ENCODE data around the gene ITGA1.
A peak's percentile ranks its signal among the peaks of the same experiment; 100 is the strongest.
"Not testable (repeated sequence)": the region's sequence is repeated elsewhere in the genome, so short reads cannot be mapped to it uniquely, and the experiment has no call there.

The ITGA1 gene

DNA sequence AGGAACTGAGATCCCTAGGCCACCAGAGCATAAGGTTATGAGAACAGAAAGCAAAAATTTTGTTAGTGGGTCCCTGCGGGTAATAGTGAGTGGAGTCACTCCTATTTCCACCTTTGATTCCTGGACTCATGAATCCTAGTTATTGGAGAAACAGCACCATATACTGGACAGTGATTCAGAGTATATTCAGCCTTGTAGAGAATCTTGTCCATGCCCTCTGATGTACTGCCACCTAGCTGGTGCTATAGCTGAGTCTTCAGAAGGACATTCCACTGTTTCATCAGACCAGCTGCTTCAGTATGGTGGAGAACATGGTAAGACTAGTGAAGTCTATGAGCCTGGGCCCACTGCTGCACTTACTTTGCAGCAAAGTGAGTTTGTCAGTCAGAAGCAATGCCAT lies 176.4 kb downstream of the ITGA1 start:
- Mint-ChIP-seq H3K27me3 (peaks cover 7 to 9% of the 10 kb centered on the region in 2 donors), H3K4me1 (ENCODE audit: low read depth in 2 of 2) (no peaks in the 10 kb centered on the region), H3K27ac (no peak overlapping the region), H3K9me3 (peaks cover 2 to 9% of the 10 kb centered on the region in 2 donors), H3K36me3 (ENCODE audit: insufficient read depth) (no peaks in the 10 kb centered on the region), H3K4me3 (no peak overlapping the region)
- DNase-seq (no peak), ATAC-seq (replicated peaks) (no peak)

DNA sequence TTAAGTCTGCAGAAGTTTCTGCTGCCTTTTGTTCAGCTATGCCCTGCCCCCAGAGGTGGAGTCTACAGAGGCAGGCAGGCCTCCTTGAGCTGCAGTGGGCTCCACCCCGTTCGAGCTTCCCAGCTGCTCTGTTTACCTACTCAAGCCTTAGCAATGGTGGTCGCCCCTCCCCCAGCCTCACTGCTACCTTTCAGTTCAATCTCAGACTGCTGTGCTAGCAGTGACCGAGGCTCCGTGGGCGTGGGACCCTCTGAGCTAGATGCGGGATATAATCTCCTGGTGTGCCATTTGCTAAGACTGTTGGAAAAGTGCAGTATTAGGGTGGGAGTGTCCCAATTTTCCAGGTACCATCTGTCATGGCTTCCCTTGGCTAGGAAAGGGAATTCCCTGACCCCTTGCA lies 188.4 kb downstream of the ITGA1 start:
- H3K9me3 Mint-ChIP-seq; DNase-seq; H3K4me1 Mint-ChIP-seq (ENCODE audit: low read depth in 2 of 2); H3K4me3 Mint-ChIP-seq; H3K27ac Mint-ChIP-seq; ATAC-seq (replicated peaks); H3K36me3 Mint-ChIP-seq (ENCODE audit: insufficient read depth): not testable (repeated sequence)
- peaks cover 40 to 54% of the 10 kb centered on the region in 2 donors for H3K27me3 Mint-ChIP-seq

DNA sequence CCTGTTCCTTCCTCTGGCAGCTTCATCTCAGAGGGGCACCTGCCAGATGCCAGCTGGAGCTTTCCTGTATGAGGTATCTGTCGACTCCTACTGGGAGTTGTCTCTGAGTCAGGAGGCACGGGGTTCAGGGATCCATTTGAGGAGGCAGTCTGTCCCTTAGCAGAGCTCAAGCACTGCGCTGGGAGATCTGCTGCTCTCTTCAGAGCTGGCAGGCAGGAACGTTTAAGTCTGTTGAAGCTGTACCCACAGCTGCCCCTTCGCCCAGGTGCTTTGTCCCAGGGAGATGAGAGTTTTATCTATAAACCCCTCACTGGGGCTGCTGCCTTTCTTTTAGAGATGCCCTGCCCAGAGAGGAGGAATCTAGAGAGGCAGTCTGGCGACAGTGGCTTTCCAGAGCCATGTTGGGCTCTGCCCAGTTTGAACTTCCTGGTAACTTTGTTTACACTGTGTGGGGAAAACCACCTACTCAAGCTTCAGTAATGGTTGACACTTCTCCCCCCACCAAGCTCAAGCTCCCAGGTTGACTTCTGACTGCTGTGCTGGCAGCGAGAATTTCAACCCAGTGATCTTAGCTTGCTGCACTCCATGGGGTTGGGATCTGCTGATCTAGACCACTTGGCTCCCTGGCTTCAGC lies 189.7 kb downstream of the ITGA1 start:
- H3K27me3 Mint-ChIP-seq = peaks cover 42 to 58% of the 10 kb centered on the region in 2 donors

DNA sequence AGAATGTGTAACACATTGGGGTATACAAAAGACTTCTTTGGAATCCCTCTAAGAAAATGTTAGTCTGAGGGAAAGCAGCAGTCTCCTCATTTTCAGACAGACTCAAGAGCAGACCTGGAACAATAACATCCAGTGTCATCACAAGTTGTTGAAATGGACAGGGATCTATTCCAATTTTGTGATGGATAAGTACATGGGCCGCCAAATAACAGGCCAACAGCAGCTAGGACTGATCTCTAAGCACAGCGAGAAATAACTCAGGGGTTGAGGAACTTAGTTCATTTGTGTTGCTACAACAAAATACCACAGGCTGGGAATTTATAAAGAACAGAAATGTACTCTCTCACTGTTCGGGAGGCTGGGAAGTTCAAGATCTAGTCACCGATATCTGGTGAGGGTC lies 193.8 kb downstream of the ITGA1 start:
- ATAC-seq (replicated peaks) = no peak
- Mint-ChIP-seq H3K4me1 (ENCODE audit: low read depth in 2 of 2) (no peaks in the 10 kb centered on the region), H3K27me3 (peaks cover 32 to 48% of the 10 kb centered on the region in 2 donors), H3K4me3 (no peak overlapping the region), H3K9me3 (no peaks in the 10 kb centered on the region), H3K27ac (no peak overlapping the region), H3K36me3 (ENCODE audit: insufficient read depth) (no peaks in the 10 kb centered on the region)
- DNase-seq = no peak

More for the DNA sequence above, 189.7 kb downstream of the ITGA1 start:
- Mint-ChIP-seq H3K36me3 (ENCODE audit: insufficient read depth) (no peaks in the 10 kb centered on the region), H3K4me3 (no peak overlapping the region), H3K9me3 (no peaks in the 10 kb centered on the region), H3K27ac (no peak overlapping the region), H3K4me1 (ENCODE audit: low read depth in 2 of 2) (no peaks in the 10 kb centered on the region)
- no peak for ATAC-seq (replicated peaks)
- no peak for DNase-seq

DNA sequence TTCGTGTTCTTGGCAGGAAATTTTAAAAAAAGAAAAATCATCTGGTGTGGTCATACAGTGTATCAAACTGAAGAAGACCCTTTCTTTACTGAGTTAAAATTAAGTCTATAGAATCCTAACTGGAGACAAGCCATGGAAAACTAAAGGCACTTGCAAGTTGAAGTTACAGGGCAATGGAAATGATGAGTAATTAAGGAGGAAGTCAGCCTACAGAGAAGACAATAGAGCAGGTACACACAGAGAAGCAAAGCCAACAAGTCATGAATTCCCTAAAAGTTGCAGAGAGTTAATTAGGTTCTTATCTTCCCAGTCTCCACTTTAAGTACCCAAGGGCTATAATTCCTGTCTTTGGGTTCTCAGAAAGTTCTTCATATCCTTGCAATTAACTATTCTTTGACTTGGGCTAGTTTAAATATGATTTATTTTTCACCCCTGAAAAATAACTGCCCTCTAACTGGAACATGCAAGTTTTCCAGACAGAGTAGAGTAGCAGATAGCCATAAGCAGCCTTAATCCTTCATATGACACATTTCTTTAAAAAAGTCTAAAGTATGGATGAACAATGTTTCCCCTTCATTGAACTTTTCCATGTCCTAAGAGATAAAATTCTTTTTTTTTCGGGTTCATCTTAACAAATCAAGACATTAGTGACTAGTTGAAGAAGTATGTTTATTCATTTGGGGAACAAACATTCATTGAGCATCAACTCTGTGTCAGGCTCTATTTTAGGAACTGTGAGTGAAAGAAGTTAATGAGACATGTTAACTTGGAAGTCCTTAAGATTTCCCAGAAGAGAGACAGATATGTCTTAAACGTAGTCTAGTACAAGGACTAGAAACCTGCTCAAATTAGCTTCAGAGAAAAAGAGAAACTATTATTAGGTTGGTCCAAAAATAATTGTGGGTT lies 196.3 kb downstream of the ITGA1 start:
- DNase-seq (no peak), ATAC-seq (replicated peaks) (no peak)
- H3K9me3 Mint-ChIP-seq = no peaks in the 10 kb centered on the region
- H3K36me3 Mint-ChIP-seq (ENCODE audit: insufficient read depth) = no peaks in the 10 kb centered on the region
- H3K4me1 Mint-ChIP-seq (ENCODE audit: low read depth in 2 of 2) = peaks cover 0 to 4% of the 10 kb centered on the region in 2 donors
- peaks cover 44 to 53% of the 10 kb centered on the region in 2 donors for H3K27me3 Mint-ChIP-seq
- H3K4me3 Mint-ChIP-seq = no peak overlapping the region
- H3K27ac Mint-ChIP-seq = no peak overlapping the region

DNA sequence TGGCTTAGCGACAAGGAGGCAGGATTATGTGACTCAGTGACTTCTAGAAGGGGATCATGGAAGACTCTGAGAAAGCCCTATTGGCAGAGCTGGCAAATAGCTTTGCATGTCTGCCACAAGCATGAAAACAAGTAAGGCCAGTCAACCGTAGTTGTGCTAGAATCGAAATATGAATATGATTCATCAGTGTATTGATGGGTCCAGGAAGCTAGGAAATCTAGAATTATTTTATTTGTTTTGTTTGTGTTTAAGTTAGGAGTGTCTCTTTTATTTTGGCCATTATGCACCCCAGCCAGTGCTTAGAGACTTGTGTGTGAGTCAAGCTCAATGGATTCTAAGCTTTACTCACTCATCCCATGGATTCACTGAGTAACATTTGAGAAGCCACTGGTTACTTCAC lies 197.6 kb downstream of the ITGA1 start:
- no peak for ATAC-seq (replicated peaks)
- no peak overlapping the region for H3K27ac Mint-ChIP-seq
- peaks cover 0 to 4% of the 10 kb centered on the region in 2 donors for H3K4me1 Mint-ChIP-seq (ENCODE audit: low read depth in 2 of 2)
- H3K9me3 Mint-ChIP-seq = no peaks in the 10 kb centered on the region
- no peaks in the 10 kb centered on the region for H3K36me3 Mint-ChIP-seq (ENCODE audit: insufficient read depth)
- DNase-seq = no peak
- no peak overlapping the region for H3K4me3 Mint-ChIP-seq
- H3K27me3 Mint-ChIP-seq = peaks cover 46 to 48% of the 10 kb centered on the region in 2 donors

DNA sequence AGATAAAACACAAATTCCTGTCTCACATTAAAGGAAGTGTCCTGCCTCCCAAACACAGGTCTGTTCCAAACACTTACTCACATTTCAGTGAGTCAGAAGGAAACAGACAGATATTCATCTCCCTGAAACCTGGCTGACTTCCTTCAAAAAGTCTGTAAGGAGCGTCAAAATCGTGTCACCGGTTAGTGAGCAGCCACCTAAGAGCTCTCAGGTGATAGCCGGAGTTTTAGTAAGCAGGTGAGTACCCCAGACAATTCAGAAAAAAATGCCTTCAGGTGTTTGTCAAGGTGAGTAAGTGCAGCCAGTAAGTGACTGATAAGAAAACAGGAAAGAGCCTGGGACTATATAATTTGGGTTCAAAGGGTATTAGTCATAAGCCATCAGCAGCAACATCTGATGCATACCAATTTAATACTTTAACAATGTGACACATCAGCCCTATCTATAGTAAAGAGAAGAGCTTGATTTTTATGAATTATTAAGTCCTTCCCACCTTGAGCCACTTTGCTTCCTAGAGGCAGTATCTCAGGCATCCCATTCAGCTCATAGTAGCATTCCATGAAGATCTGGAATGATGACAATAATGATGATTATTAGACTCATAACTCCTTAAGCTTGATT lies 200.1 kb downstream of the ITGA1 start:
- no peak for ATAC-seq (replicated peaks)

DNA sequence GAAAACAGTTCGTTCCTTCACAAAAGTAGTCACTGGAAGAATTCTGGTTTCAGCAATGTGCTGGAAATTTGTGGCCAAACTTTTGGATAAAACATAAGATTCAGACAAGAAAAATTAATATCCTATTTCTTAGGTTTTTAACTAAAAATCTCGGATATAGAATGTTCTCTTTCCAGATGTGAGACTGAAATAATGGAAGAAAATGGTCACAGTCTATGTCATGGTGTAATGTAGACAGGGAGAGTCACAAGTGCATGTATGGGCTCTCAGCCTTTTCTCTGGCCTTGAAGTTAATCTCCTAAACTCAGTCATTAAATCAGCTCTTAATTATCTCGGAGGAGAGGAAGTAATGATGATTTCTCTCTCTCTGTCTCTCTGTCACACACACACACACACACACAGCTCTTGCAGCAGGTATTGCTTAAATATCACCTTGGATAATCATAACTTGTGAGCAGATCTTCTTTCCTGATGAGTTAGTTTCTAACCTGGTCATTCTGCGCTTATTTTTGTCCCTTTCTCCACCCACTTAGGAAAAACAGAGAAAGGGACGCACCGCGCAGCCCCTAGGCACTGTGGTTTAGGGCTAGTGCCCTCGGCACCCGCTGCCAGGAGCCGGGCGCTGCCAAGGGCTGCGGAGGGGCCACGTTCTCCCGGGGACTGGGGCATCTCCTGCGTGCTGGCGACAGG lies 200.8 kb downstream of the ITGA1 start:
- no peaks in the 10 kb centered on the region for H3K36me3 Mint-ChIP-seq (ENCODE audit: insufficient read depth)
- ATAC-seq (replicated peaks) = peak; percentile 49
- H3K4me3 Mint-ChIP-seq = peak overlapping the region; percentile 70
- H3K4me1 Mint-ChIP-seq (ENCODE audit: low read depth in 2 of 2) = peaks cover 0 to 4% of the 10 kb centered on the region in 2 donors
- no peak for DNase-seq
- H3K27ac Mint-ChIP-seq = no peak overlapping the region
- H3K27me3 Mint-ChIP-seq = peaks cover 38 to 44% of the 10 kb centered on the region in 2 donors
- no peaks in the 10 kb centered on the region for H3K9me3 Mint-ChIP-seq

More for the DNA sequence above, 200.1 kb downstream of the ITGA1 start:
- H3K27ac Mint-ChIP-seq = no peak overlapping the region
- H3K27me3 Mint-ChIP-seq = peaks cover 42 to 49% of the 10 kb centered on the region in 2 donors
- no peaks in the 10 kb centered on the region for H3K36me3 Mint-ChIP-seq (ENCODE audit: insufficient read depth)
- H3K4me3 Mint-ChIP-seq = peak overlapping the region; percentile 70
- peaks cover 0 to 4% of the 10 kb centered on the region in 2 donors for H3K4me1 Mint-ChIP-seq (ENCODE audit: low read depth in 2 of 2)
- H3K9me3 Mint-ChIP-seq = no peaks in the 10 kb centered on the region
- DNase-seq = no peak

DNA sequence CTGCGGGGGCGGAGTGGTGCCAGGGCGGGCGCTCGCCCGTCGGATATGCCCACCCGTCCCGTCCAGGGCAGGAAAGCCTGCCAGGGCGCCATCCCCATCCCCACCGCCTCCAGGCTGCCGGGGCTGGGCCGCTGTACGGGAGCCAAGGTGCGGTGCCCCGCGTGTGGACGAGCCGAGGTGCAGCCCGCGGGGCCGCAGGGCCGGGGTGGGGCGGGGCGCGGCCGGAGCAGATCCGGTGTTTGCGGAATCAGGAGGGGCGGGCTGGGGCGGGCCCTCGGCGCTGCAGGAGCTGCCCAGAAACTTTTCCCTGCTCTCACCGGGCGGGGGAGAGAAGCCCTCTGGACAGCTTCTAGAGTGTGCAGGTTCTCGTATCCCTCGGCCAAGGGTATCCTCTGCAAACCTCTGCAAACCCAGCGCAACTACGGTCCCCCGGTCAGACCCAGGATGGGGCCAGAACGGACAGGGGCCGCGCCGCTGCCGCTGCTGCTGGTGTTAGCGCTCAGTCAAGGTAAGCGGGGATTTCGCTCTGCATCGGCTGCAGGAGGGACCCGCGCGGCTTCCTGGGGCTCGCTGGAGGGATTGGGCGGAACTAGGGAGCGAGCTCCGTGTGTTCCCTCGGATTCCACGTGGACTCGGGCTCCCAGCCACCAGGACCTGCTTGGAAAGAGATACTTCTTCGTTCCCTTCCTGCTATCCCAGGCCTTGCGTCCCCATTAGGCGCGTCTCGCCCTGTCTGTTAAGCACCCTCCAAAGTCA lies 201.5 kb downstream of the ITGA1 start, which contains the start of gene ITGA2:
Gene ITGA2, plus strand, starts transcription at position 328 of the 756 bp plus-strand sequence. Its CDS starts 117 bp downstream, at position 445.
- DNase-seq (peak; percentile 0 to 8 (median 4)), ATAC-seq (replicated peaks) (peak; percentile 60)
- no peak within 1 kb of the TSS for H3K27ac Mint-ChIP-seq
- no peaks in the 10 kb centered on the region for H3K9me3 Mint-ChIP-seq
- peak within 1 kb of the TSS; percentile 70 for H3K4me3 Mint-ChIP-seq
- H3K4me1 Mint-ChIP-seq (ENCODE audit: low read depth in 2 of 2) = peaks cover 0 to 4% of the 10 kb centered on the region in 2 donors
- H3K36me3 Mint-ChIP-seq (ENCODE audit: insufficient read depth) = no peaks in the 10 kb centered on the region
- H3K27me3 Mint-ChIP-seq = peaks cover 38 to 41% of the 10 kb centered on the region in 2 donors

DNA sequence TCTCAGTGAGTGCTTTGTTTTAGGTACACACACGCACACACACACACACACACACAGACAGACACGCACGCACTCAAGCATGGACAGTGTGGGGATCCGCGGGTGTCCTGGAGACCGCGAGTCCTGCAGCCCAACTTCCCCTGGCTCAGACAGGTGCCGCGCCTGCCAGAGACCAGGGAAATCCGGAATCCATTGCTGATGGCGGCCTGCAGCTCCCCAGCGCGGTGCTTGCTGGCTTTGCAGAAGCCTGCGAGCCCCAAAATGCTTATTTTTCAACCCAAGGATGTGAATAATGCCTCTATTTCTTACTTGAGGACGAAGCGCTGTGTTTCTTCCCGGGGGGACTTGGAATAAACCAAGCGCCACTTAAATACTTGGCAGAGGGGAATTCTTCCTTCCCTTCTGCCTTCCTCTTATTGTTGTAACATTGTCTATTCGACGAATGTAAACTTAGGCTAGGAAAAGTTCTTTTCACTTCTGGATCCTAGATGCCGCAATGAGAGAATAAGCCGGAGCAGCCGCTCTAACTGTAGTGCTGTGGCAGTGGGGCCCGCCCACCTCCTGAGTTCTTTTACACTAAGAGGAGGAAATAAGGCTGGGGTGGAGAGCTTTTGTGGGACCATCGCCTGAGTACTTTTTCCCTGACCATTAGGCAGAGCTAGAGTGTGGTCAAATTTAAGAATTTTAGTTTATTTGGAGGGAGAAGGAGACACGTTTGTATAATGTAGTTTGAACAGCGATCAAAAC lies 202.2 kb downstream of the ITGA1 start:
- H3K4me3 Mint-ChIP-seq = peak overlapping the region; percentile 69 to 70
- H3K4me1 Mint-ChIP-seq (ENCODE audit: low read depth in 2 of 2) = peaks cover 0 to 4% of the 10 kb centered on the region in 2 donors
- ATAC-seq (replicated peaks) = peak; percentile 53
- no peak overlapping the region for H3K27ac Mint-ChIP-seq
- H3K27me3 Mint-ChIP-seq = peaks cover 38 to 41% of the 10 kb centered on the region in 2 donors
- H3K36me3 Mint-ChIP-seq (ENCODE audit: insufficient read depth) = no peaks in the 10 kb centered on the region
- DNase-seq = peak in 2 of 3 experiments; percentile 2 to 4
- no peaks in the 10 kb centered on the region for H3K9me3 Mint-ChIP-seq

DNA sequence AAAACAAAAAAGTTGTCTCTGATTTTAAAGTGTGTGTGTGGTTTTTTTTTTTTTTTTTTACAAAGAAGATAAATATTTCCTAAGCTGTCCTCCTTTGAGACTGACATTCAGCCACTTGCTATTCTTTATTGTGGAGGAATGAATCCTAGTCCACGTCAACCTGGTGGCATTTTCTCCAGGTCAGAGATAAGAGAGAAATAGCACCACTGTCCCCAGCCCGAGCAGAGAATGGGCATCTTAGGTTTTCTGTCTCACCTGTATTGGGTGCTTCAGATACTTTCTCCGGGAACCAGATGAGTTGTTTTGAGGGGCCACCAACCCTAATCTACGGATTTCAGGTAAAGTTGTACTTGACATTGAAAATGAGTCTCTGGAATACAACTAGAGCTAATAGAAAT lies 202.8 kb downstream of the ITGA1 start:
- no peak for DNase-seq
- Mint-ChIP-seq H3K9me3 (no peaks in the 10 kb centered on the region), H3K27ac (no peak overlapping the region), H3K4me1 (ENCODE audit: low read depth in 2 of 2) (peaks cover 0 to 4% of the 10 kb centered on the region in 2 donors), H3K27me3 (peaks cover 38 to 41% of the 10 kb centered on the region in 2 donors), H3K36me3 (ENCODE audit: insufficient read depth) (no peaks in the 10 kb centered on the region), H3K4me3 (no peak overlapping the region)
- ATAC-seq (replicated peaks) = no peak

DNA sequence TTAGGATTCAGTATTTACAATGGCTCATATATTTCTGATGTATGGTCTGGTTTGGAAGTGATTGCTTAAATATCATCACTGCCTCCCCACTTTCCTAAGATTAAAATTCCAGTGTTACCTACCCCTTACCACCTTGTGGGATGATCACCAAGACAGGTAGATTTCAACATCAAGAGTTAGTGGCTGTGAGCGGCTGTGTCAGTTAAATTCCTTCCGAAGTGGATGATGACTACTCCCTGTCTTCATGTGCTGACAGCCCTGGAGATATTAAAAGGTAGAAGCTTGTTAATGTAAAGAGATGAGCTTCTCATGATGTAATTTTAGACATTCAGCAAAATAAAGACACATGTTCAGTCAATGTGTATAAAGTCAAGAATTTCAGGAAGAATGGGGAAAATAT lies 205.7 kb downstream of the ITGA1 start:
- no peak for DNase-seq
- Mint-ChIP-seq H3K36me3 (ENCODE audit: insufficient read depth) (no peaks in the 10 kb centered on the region), H3K27ac (no peak overlapping the region), H3K9me3 (no peaks in the 10 kb centered on the region), H3K4me3 (no peak overlapping the region), H3K4me1 (ENCODE audit: low read depth in 2 of 2) (peaks cover 0 to 3% of the 10 kb centered on the region in 2 donors), H3K27me3 (peaks cover 17 to 21% of the 10 kb centered on the region in 2 donors)
- ATAC-seq (replicated peaks) = no peak
